HepG2 (cell line): ENCODE data around the gene HEMK1. TPM values are rescaled to one million over a fixed set of nuclear protein-coding genes. Genes with fewer than 3 reads are reported as not detected.
A peak's percentile ranks its signal among the peaks of the same experiment; 100 is the strongest.

Experiments
- ATAC-seq: fragments of 200-7000 bp; cut with Tn5 transposase; 3 replicates; pipeline ENCODE4 v1.9.1; 2020; ENCODE audit warnings: mild to moderate bottlenecking, moderate library complexity
- BruUV-seq: library from RNA; stranded (reverse); fragments of 400-500 nt; replicated peaks from 2 replicates; lab custom pipeline; 2021; lab: Mats Ljungman, UMichigan
- CTCF ChIA-PET: fragments of 300-600 bp; formaldehyde crosslinking; extraction: SDS; loops from one replicate; lab custom pipeline; 2021; ENCODE audit warnings: low total read pairs, inconsistent platforms, low intra/inter-chr PET ratio; lab: Yijun Ruan, JAX
- POLR2A ChIA-PET: fragments of 350-600 bp; sonication (Branson Sonifier 250); formaldehyde crosslinking; loops from one replicate; lab custom pipeline; 2020; ENCODE audit warnings: antibody characterized with exemption, inconsistent platforms; lab: Yijun Ruan, JAX
- DNase-seq: peaks from one replicate; pipeline ENCODE4 v3.0.0-alpha.2; 2015; ENCODE audit warnings: low spot score
- FAIRE-seq: peaks from 3 replicates; lab custom pipeline; 2011; peaks lifted over from hg19 to GRCh38; lab: Jason Lieb, UNC
- H2AFZ ChIP-seq: one replicate; pipeline ENCODE4 v1.6.1; 2011; ENCODE audit warnings: low read length, inconsistent platforms
- H3K27ac ChIP-seq: fragments of 300-600 bp; 3 replicates; pipeline ENCODE4 v1.8.0; 2011; ENCODE audit warnings: mixed run types, mild to moderate bottlenecking, mixed read lengths, low read length, inconsistent platforms; ENCODE audit not compliant: insufficient read depth; ENCODE audit errors: extremely low read length
- H3K27me3 ChIP-seq, 2 experiments: fragments of 200-600 bp in 1 of 2; 2 replicates in 1 of 2; 3 replicates in 1 of 2; pipeline versions ENCODE4 v1.6.0 to v1.8.0; 2011; ENCODE audit warnings: low read length in 2 of 2, mild to moderate bottlenecking in 2 of 2, moderate library complexity in 2 of 2, inconsistent platforms in 1 of 2; ENCODE audit not compliant: insufficient read depth in 2 of 2, control insufficient read depth in 1 of 2
- H3K36me3 ChIP-seq, 2 experiments: fragments of 200-600 bp in 1 of 2; replicated peaks in 1 of 2; 2 replicates in 1 of 2; 3 replicates in 1 of 2; pipeline versions ENCODE4 v1.5.1 to v1.8.0; 2011; ENCODE audit warnings: low read length in 2 of 2, inconsistent platforms in 1 of 2; ENCODE audit not compliant: insufficient read depth in 2 of 2, control insufficient read depth in 1 of 2
- H3K4me1 ChIP-seq: 2 replicates; pipeline ENCODE4 v1.5.1; 2012; ENCODE audit warnings: low read length, inconsistent platforms; ENCODE audit not compliant: insufficient read depth
- H3K4me2 ChIP-seq: 2 replicates; pipeline ENCODE4 v1.6.0; 2011; ENCODE audit warnings: low read depth, low read length, inconsistent platforms
- H3K4me3 ChIP-seq, 3 experiments: fragments of 200-600 bp in 1 of 3; sonication (generic), shearing (Covaris generic) in 1 of 3; replicated peaks in 1 of 3; 2 replicates each; pipeline ENCODE4 v1.5.1; 2011 to 2016; ENCODE audit warnings: low read length in 3 of 3, inconsistent platforms in 2 of 3, low read depth in 2 of 3, mild to moderate bottlenecking in 2 of 3, control low read depth in 1 of 3, mixed read lengths in 1 of 3; ENCODE audit not compliant: insufficient read depth in 1 of 3
- H3K79me2 ChIP-seq: one replicate; pipeline ENCODE4 v1.6.1; 2011; ENCODE audit warnings: low read length, inconsistent platforms; ENCODE audit not compliant: insufficient read depth
- H3K9ac ChIP-seq: 2 replicates; pipeline ENCODE4 v1.6.0; 2011; ENCODE audit warnings: mild to moderate bottlenecking, low read depth, low read length, inconsistent platforms; ENCODE audit not compliant: insufficient read depth
- H3K9me3 ChIP-seq: 2 replicates; pipeline ENCODE4 v1.5.1; 2012; ENCODE audit warnings: mild to moderate bottlenecking, low read length
- H4K20me1 ChIP-seq: 2 replicates; pipeline ENCODE4 v1.6.0; 2011; ENCODE audit warnings: inconsistent platforms, mild to moderate bottlenecking, low read length, moderate library complexity; ENCODE audit not compliant: insufficient read depth
- ARID3A ChIP-seq: IDR thresholded peaks from 2 replicates; pipeline ENCODE4 v1.6.1; 2012; ENCODE audit warnings: low read depth, low read length, improper control_type of control experiment
- FOXC1 ChIP-seq: sonication (generic); formaldehyde crosslinking; IDR thresholded peaks from 2 replicates; pipeline ENCODE4 v1.8.0; 2022; ENCODE audit warnings: mild to moderate bottlenecking, missing genetic modification reagents, borderline replicate concordance
- FOXO1 ChIP-seq: sonication (generic); formaldehyde crosslinking; IDR thresholded peaks from 2 replicates; pipeline ENCODE4 v1.4.0; 2020; ENCODE audit warnings: missing genetic modification reagents
- IKZF5 ChIP-seq: IDR thresholded peaks from 2 replicates; pipeline ENCODE4 v1.6.1; 2018; ENCODE audit warnings: missing genetic modification reagents, mild to moderate bottlenecking, missing compliant biosample characterization
- RBM39 ChIP-seq: fragments of 200-400 bp; formaldehyde crosslinking; IDR thresholded peaks from one replicate; pipeline ENCODE4 v1.6.1; 2018; ENCODE audit warnings: antibody characterized with exemption, mild to moderate bottlenecking, low read depth, low read length; ENCODE audit not compliant: poor library complexity, severe bottlenecking
- ZBTB39 ChIP-seq: sonication (generic); formaldehyde crosslinking; IDR thresholded peaks from 2 replicates; pipeline ENCODE4 v1.5.0; 2020; ENCODE audit warnings: missing genetic modification reagents
- ZNF619 ChIP-seq: sonication (generic); formaldehyde crosslinking; IDR thresholded peaks from 2 replicates; pipeline ENCODE4 v1.4.0; 2020; ENCODE audit warnings: mild to moderate bottlenecking, missing genetic modification reagents
- WGBS: methylation state at CpG from one replicate; pipeline ENCODE4 v1.1.6; 2017; ENCODE audit warnings: low lambda C conversion rate; 5-methylcytosine and 5-hydroxymethylcytosine counted together
- in situ Hi-C: cut with HindIII; loops from 2 replicates; pipeline ENCODE4 v1.10.0; 2017; ENCODE audit warnings: low pct_unique_long_range_greater_than_20kb; ENCODE audit not compliant: extremely low pct_ligation_motif_present
- intact Hi-C: fragments of 100-400 bp; cut with micrococcal nuclease; formaldehyde crosslinking; loops from one replicate; pipeline ENCODE4 v1.10.0; 2022; ENCODE audit not compliant: unreplicated experiment
- polyA plus RNA-seq, 8 experiments: library from polyadenylated mRNA; depleted of rRNA in 3 of 8; stranded (reverse) in 7 of 8; unstranded in 1 of 8; fragments of >200 nt; fragmentation: Illumina TruSeq in 4 of 8; extraction: Trizol in 4 of 8; gene quantifications; 2 replicates each; pipeline versions ENCODE4 v1.2.1 to v1.2.3, GENCODE V29; 2011 to 2016; ENCODE audit warnings: low read depth in 4 of 8, missing spikeins in 1 of 8, mixed read lengths in 1 of 8; ENCODE audit not compliant: insufficient read depth in 1 of 8
- total RNA-seq, 5 experiments: library from RNA; depleted of rRNA; stranded (reverse); fragments of >200 nt; fragmentation: Illumina TruSeq; extraction: Trizol; gene quantifications; 2 replicates each; pipeline ENCODE4 v1.2.3, GENCODE V29; 2016; ENCODE audit warnings: low read depth in 1 of 5

Gene HEMK1
- total and polyA plus RNA-seq, 2 of the 13 experiments (the other 11 are each of a cell fraction or from before 2014, with no cell fraction given) = 9.8 to 12.6 TPM

- TF ChIP-seq ZBTB39 (CRISPR knock-in tag) (no peak), IKZF5 (CRISPR knock-in tag) (peak; percentile 20; the same call in 1 of the 2 replicates), FOXO1 (CRISPR knock-in tag) (0 out of 2 replicates have a peak, but pooled peaks have one; percentile 20)
Observed at GRCh38 chr3:50572158-50572557, 2.8 kb downstream of the HEMK1 start (continued).

- ChIA-PET CTCF (interaction anchor here (1.5 to 7.2 kb wide), 2 partner anchors 41 to 80 kb away, joined by 4 to 182 read pairs; partner anchors contain the start of genes CISH and MAPKAPK3), POLR2A (interaction anchor here (0.9 to 1.5 kb wide), 3 partner anchors 28 to 40 kb away, joined by 3 to 9 read pairs (median 4); partner anchors contain the start of gene CISH)
- no peak overlapping the region for H3K27ac ChIP-seq
- H3K79me2 ChIP-seq = no peaks in the 10 kb centered on the region
- H4K20me1 ChIP-seq = no peaks in the 10 kb centered on the region
- in situ Hi-C loops = loop anchor here (5.0 kb wide), 3 partner anchors 39 to 809 kb away; partner anchors contain the start of gene CISH
- TF ChIP-seq ZNF619 (CRISPR knock-in tag) (no peak), RBM39 (no peak), FOXC1 (CRISPR knock-in tag) (no peak), ARID3A (no peak)
- no peak overlapping the region for H3K9ac ChIP-seq
- no peak overlapping the region for H3K4me3 ChIP-seq
- H3K4me2 ChIP-seq = no peak overlapping the region
- no TSS peak for BruUV-seq
- ATAC-seq = no peak
- 90% methylated on average over 4 of the region's 4 CpGs for WGBS
- no peaks in the 10 kb centered on the region for H3K9me3 ChIP-seq
- no peaks in the 10 kb centered on the region; a peak in 2 of 5 replicates for H3K36me3 ChIP-seq
- H2AFZ ChIP-seq = no peak overlapping the region
- no peak for FAIRE-seq
- no peak for DNase-seq
- peaks cover 42% of the 10 kb centered on the region for H3K4me1 ChIP-seq
- intact Hi-C loops = loop anchor here (1.0 to 2.0 kb wide), 2 partner anchors 16 to 41 kb away; no protein-coding TSS in a partner anchor
- H3K27me3 ChIP-seq = no peaks in the 10 kb centered on the region; a peak in 1 of 5 replicates
Observed at GRCh38 chr3:50572801-50573371, 3.6 kb downstream of the HEMK1 start.
